ENCODE data around the gene KLHL14.

GRCh38 chr18:32717126-32717525 is 55.7 kb downstream of the KLHL14 start:
- TF ChIP-seq POLR2A (IDR thresholded peaks at IDR 0.05; ENCODE audit: low read length) (no peak), GATA1 (IDR thresholded peaks at IDR 0.05; ENCODE audit: low read depth, low read length) (no peak)
